SKM-1 (cell line): Measurements from ENCODE around the gene CLPX.
"Not testable (repeated sequence)": the region's sequence is repeated elsewhere in the genome, so short reads cannot be mapped to it uniquely, and the experiment has no call there.

Experiments
- DNase-seq: peaks from one replicate; lab custom pipeline; 2025; ENCODE audit not compliant: unreplicated experiment; lab: John Stamatoyannopoulos, UW

Gene CLPX

GRCh38 chr15:65105038-65105437 lies 80.1 kb downstream of the CLPX start:
- no peak for DNase-seq

- DNase-seq, result no peak
Measured at GRCh38 chr15:65102912-65103311, 82.2 kb downstream of the CLPX start.

- DNase-seq, result no peak
Measured at GRCh38 chr15:65101891-65102708, 83.0 kb downstream of the CLPX start.

GRCh38 chr15:65101411-65101890 lies 83.7 kb downstream of the CLPX start:
- peak; percentile 8 for DNase-seq

GRCh38 chr15:65100442-65100841 lies 84.7 kb downstream of the CLPX start:
- no peak for DNase-seq

- DNase-seq, result not testable (repeated sequence)
Measured at GRCh38 chr15:65099801-65100200, 85.3 kb downstream of the CLPX start.

GRCh38 chr15:65099336-65099735 lies 85.8 kb downstream of the CLPX start:
- no peak for DNase-seq
